Uterus (tissue), 4 donors: ENCODE results near the gene CCS. TPM values are rescaled to one million over a fixed set of nuclear protein-coding genes. Genes with fewer than 3 reads are reported as not detected.

Source experiments
- DNase-seq, 2 donors: peaks; one replicate each; pipeline ENCODE4 v3.0.0-alpha.2; 2019 to 2020
- H3K27ac ChIP-seq, 2 donors: fragments of 200-600 bp; sonication (generic); 1 replicate in 1 of 2; 2 replicates in 1 of 2; pipeline ENCODE4 v1.5.1; 2016 to 2018
- H3K27me3 ChIP-seq, 2 donors: fragments of 200-600 bp; sonication (generic); one replicate each; pipeline ENCODE4 v1.5.1; 2018 to 2019; ENCODE audit warnings: control low read depth in 1 of 2
- H3K36me3 ChIP-seq, 2 donors: fragments of 200-600 bp; sonication (generic); one replicate each; pipeline ENCODE4 v1.5.1; 2019; ENCODE audit warnings: control low read depth in 1 of 2
- H3K4me1 ChIP-seq, 2 donors: fragments of 200-600 bp; sonication (generic); one replicate each; pipeline ENCODE4 v1.5.1; 2018 to 2019; ENCODE audit warnings: control low read depth in 1 of 2
- H3K4me3 ChIP-seq, 2 donors: fragments of 200-600 bp; sonication (generic); 1 replicate in 1 of 2; 2 replicates in 1 of 2; pipeline ENCODE4 v1.5.1; 2018 to 2019; ENCODE audit warnings: mild to moderate bottlenecking in 1 of 2
- H3K9me3 ChIP-seq, 2 donors: fragments of 200-600 bp; sonication (generic); one replicate each; pipeline ENCODE4 v1.5.1; 2019; ENCODE audit warnings: control low read depth in 1 of 2
- POLR2A ChIP-seq, 2 donors: fragments of 450-650 bp; IDR thresholded peaks; one replicate each; pipeline ENCODE4 v1.6.1; 2016; ENCODE audit warnings: antibody characterized with exemption in 2 of 2, mild to moderate bottlenecking in 1 of 2, moderate library complexity in 1 of 2
- intact Hi-C: fragments of 100-400 bp; cut with DNase I; formaldehyde crosslinking; loops from one replicate; pipeline ENCODE4 v1.15.1; 2023; ENCODE audit warnings: low total_unique reads
- total RNA-seq, 4 donors: library from RNA; depleted of rRNA in 3 of 4; stranded (reverse); fragments of >200 nt in 3 of 4; gene quantifications; one replicate each; pipeline versions ENCODE4 v1.1.0 to v1.2.4, GENCODE V29; 2014 to 2023
- TF ChIP-seq, protein P1 (sequence below), 4 experiments: fragments of 200-600 bp in 2 of 4; fragments of 450-650 bp in 2 of 4; sonication (generic) in 2 of 4; IDR thresholded peaks; one replicate each; pipeline ENCODE4 v1.5.1; 2016 to 2019; ENCODE audit warnings: antibody characterized with exemption in 4 of 4, mild to moderate bottlenecking in 2 of 4, moderate library complexity in 1 of 4
- donor health status: DM: yes; HTN: yes; CAD: no.

Gene CCS
- total RNA-seq, 4 donors from 2014 or later, result 13.5 to 52.0 (median 42.9) TPM

DNA sequence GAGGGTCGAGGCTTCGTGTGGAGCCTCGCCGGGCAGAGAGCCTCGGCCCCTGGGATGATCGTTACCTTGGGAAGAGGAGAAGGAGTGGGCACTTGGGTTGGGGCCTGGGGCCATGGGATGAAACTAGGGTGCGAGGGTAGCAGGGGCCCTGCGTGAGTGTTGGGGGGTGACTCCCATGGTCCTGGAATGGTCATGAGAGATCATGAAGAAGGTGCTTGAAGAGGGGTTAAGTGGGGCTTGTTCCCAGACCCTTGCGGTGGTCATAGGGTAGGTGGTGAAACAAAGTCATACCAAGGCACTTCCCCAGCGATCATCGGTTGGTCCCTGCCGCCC, 284 bp downstream of the CCS start:
- Histone ChIP-seq H3K27me3 (no peaks in the 10 kb centered on the region), H3K4me1 (peaks cover 0 to 8% of the 10 kb centered on the region in 2 donors), H3K36me3 (no peaks in the 10 kb centered on the region), H3K4me3 (peak overlapping the region; percentile 59 to 63), H3K27ac (peak overlapping the region; percentile 83), H3K9me3 (no peaks in the 10 kb centered on the region)
- intact Hi-C loops, result no loop called here
- DNase-seq, result no peak
- TF ChIP-seq, protein P1, sequence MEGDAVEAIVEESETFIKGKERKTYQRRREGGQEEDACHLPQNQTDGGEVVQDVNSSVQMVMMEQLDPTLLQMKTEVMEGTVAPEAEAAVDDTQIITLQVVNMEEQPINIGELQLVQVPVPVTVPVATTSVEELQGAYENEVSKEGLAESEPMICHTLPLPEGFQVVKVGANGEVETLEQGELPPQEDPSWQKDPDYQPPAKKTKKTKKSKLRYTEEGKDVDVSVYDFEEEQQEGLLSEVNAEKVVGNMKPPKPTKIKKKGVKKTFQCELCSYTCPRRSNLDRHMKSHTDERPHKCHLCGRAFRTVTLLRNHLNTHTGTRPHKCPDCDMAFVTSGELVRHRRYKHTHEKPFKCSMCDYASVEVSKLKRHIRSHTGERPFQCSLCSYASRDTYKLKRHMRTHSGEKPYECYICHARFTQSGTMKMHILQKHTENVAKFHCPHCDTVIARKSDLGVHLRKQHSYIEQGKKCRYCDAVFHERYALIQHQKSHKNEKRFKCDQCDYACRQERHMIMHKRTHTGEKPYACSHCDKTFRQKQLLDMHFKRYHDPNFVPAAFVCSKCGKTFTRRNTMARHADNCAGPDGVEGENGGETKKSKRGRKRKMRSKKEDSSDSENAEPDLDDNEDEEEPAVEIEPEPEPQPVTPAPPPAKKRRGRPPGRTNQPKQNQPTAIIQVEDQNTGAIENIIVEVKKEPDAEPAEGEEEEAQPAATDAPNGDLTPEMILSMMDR (IDR thresholded peaks at IDR 0.05), result no peak
- no peak for TF ChIP-seq POLR2A (IDR thresholded peaks at IDR 0.05)

GRCh38 chr11:66593650-66594049, 665 bp downstream of the CCS start:
- TF ChIP-seq, protein P1 (IDR thresholded peaks at IDR 0.05), result no peak
- TF ChIP-seq POLR2A (IDR thresholded peaks at IDR 0.05), result no peak
- intact Hi-C loops, result no loop called here
- no peak for DNase-seq
- Histone ChIP-seq H3K27ac (peak overlapping the region; percentile 83), H3K4me3 (peak overlapping the region; percentile 59 to 63), H3K27me3 (no peaks in the 10 kb centered on the region), H3K4me1 (peaks cover 0 to 8% of the 10 kb centered on the region in 2 donors), H3K9me3 (no peaks in the 10 kb centered on the region), H3K36me3 (no peaks in the 10 kb centered on the region)

DNA sequence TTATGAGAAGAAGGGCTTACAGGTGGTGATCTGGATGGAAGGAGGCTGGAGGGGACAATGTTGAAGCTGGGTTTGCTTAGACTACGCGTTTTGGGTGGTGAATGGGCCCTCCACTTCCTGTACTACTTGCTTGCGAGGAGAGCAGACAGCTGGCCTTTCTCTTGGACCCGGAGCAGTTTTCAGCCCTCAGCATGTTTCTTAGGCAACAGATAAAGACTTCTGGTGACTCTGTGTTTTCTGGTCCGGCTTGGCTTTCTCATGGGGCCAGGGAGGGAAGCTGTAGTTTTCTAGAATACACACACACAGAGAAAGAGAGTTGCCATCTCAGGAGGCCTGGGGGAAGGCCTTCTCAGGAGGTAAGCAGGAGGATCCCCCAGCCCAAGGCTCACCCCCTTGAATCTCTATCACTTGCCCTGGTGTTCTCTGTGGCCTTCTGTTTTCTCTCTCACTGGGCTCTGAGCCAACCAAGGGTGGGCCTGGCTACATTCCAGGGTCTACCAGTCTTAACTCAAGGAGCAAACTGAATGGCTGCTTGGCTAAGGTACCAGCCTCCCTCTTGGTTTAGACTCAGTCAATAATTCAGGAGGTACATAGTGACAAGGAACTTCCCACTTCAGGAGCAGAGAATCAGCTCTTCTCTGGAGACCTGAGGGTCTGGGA, 2.4 kb downstream of the CCS start:
- H3K9me3 ChIP-seq, result no peaks in the 10 kb centered on the region
- DNase-seq, result no peak
- H3K27ac ChIP-seq, result no peak overlapping the region
- no peaks in the 10 kb centered on the region for H3K36me3 ChIP-seq
- H3K4me1 ChIP-seq, result peaks cover 0 to 8% of the 10 kb centered on the region in 2 donors
- no peaks in the 10 kb centered on the region for H3K27me3 ChIP-seq
- TF ChIP-seq POLR2A (IDR thresholded peaks at IDR 0.05), result no peak
- TF ChIP-seq, protein P1 (IDR thresholded peaks at IDR 0.05), result no peak
- H3K4me3 ChIP-seq, result no peak overlapping the region
- intact Hi-C loops, result no loop called here

- intact Hi-C loops, result no loop called here
- Histone ChIP-seq H3K4me3 (no peak overlapping the region), H3K4me1 (peaks cover 0 to 1% of the 10 kb centered on the region in 2 donors), H3K27me3 (no peaks in the 10 kb centered on the region), H3K27ac (no peak overlapping the region), H3K9me3 (no peaks in the 10 kb centered on the region), H3K36me3 (no peaks in the 10 kb centered on the region)
- no peak for TF ChIP-seq POLR2A (IDR thresholded peaks at IDR 0.05)
- TF ChIP-seq, protein P1 (IDR thresholded peaks at IDR 0.05), result no peak
- DNase-seq, result no peak
These were observed 6.0 kb downstream of the CCS start for GRCh38 chr11:66598993-66599392.

DNA sequence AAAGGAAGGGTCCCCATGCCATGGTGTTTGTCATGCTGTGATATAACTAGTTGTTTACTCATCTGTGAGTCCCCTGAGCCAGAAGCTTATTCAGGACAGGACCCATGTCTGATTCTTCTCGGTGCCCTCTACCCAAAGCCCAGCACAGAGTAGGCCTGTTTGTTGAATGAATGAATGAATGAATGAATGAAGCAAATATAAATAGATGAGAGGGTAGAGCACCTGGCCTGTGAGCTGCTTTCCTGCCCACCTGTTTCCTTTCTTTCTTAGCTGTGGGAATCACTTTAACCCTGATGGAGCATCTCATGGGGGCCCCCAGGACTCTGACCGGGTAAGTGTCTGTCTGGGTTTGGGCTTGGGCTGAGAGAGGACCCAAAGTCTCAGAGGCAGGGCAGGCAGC, 7.2 kb downstream of the CCS start:
- Histone ChIP-seq H3K9me3 (no peaks in the 10 kb centered on the region), H3K4me1 (no peaks in the 10 kb centered on the region), H3K27me3 (no peaks in the 10 kb centered on the region), H3K36me3 (no peaks in the 10 kb centered on the region), H3K4me3 (no peak overlapping the region), H3K27ac (no peak overlapping the region)
- no peak for DNase-seq
- intact Hi-C loops, result no loop called here
- TF ChIP-seq, protein P1 (IDR thresholded peaks at IDR 0.05), result no peak
- no peak for TF ChIP-seq POLR2A (IDR thresholded peaks at IDR 0.05)
